HepG2 (cell line): Measurements from ENCODE around the gene TMEM74B. TPM values are rescaled to one million over a fixed set of nuclear protein-coding genes. Genes with fewer than 3 reads are reported as not detected.

Source experiments
- ATF6 ChIP-seq: sonication (generic); formaldehyde crosslinking; conservative IDR thresholded peaks from 2 replicates; pipeline ENCODE4 v1.4.0; 2020; ENCODE audit warnings: missing genetic modification reagents
- ATM ChIP-seq: fragments of 450-650 bp; IDR thresholded peaks from 2 replicates; pipeline ENCODE4 v1.7.1; 2017; ENCODE audit warnings: mild to moderate bottlenecking, borderline replicate concordance
- EEA1 ChIP-seq: sonication (generic); formaldehyde crosslinking; IDR thresholded peaks from 2 replicates; pipeline ENCODE4 v1.5.1; 2020; ENCODE audit warnings: mild to moderate bottlenecking, missing genetic modification reagents, borderline replicate concordance
- GLMP ChIP-seq: sonication (generic); formaldehyde crosslinking; IDR thresholded peaks from 2 replicates; pipeline ENCODE4 v1.9.0; 2021; ENCODE audit warnings: missing genetic modification reagents, mild to moderate bottlenecking, borderline replicate concordance
- JUNB ChIP-seq: sonication (generic); formaldehyde crosslinking; IDR thresholded peaks from 2 replicates; pipeline ENCODE4 v1.8.0; 2022; ENCODE audit warnings: missing genetic modification reagents, mild to moderate bottlenecking, borderline replicate concordance
- LCORL ChIP-seq, 2 experiments: fragments of 450-650 bp in 1 of 2; sonication (generic) in 1 of 2; formaldehyde crosslinking in 1 of 2; IDR thresholded peaks; 2 replicates each; pipeline versions ENCODE4 v1.5.0 to v1.6.1; 2017 to 2020; ENCODE audit warnings: antibody characterized with exemption in 1 of 2, missing genetic modification reagents in 1 of 2
- MAX ChIP-seq: IDR thresholded peaks from 2 replicates; pipeline ENCODE4 v1.6.1; 2012; ENCODE audit warnings: inconsistent platforms
- MAZ ChIP-seq, 2 experiments: sonication (generic) in 1 of 2; formaldehyde crosslinking in 1 of 2; IDR thresholded peaks; 2 replicates each; pipeline versions ENCODE4 v1.5.0 to v1.6.1; 2012 to 2020; ENCODE audit warnings: low read depth in 2 of 2, mild to moderate bottlenecking in 2 of 2, borderline replicate concordance in 1 of 2, improper control_type of control experiment in 1 of 2, low read length in 1 of 2, missing genetic modification reagents in 1 of 2, moderate library complexity in 1 of 2
- NBN ChIP-seq: fragments of 450-650 bp; conservative IDR thresholded peaks from 2 replicates; pipeline ENCODE4 v1.6.1; 2017
- NCOA2 ChIP-seq: sonication (generic); formaldehyde crosslinking; IDR thresholded peaks from 2 replicates; pipeline ENCODE4 v1.8.0; 2022; ENCODE audit warnings: inconsistent platforms
- RBM39 ChIP-seq: fragments of 200-400 bp; formaldehyde crosslinking; IDR thresholded peaks from one replicate; pipeline ENCODE4 v1.6.1; 2018; ENCODE audit warnings: antibody characterized with exemption, mild to moderate bottlenecking, low read depth, low read length; ENCODE audit not compliant: poor library complexity, severe bottlenecking
- REXO4 ChIP-seq: sonication (generic); formaldehyde crosslinking; IDR thresholded peaks from 2 replicates; pipeline ENCODE4 v1.8.0; 2022; ENCODE audit warnings: missing genetic modification reagents, mild to moderate bottlenecking, borderline replicate concordance
- SOX6 ChIP-seq, 2 experiments: fragments of 450-650 bp in 1 of 2; sonication (generic) in 1 of 2; formaldehyde crosslinking in 1 of 2; IDR thresholded peaks; 2 replicates each; pipeline versions ENCODE4 v1.4.0 to v1.6.1; 2017 to 2020; ENCODE audit warnings: antibody characterized with exemption in 1 of 2, mild to moderate bottlenecking in 1 of 2, missing genetic modification reagents in 1 of 2
- ZNF234 ChIP-seq: sonication (generic); formaldehyde crosslinking; conservative IDR thresholded peaks from 2 replicates; pipeline ENCODE4 v1.5.1; 2020; ENCODE audit warnings: mild to moderate bottlenecking, missing genetic modification reagents
- ZNF264 ChIP-seq: sonication (generic); formaldehyde crosslinking; IDR thresholded peaks from 2 replicates; pipeline ENCODE4 v1.4.0; 2020; ENCODE audit warnings: missing genetic modification reagents
- ZNF282 ChIP-seq: fragments of 450-650 bp; IDR thresholded peaks from 2 replicates; pipeline ENCODE4 v1.6.1; 2018; ENCODE audit not compliant: partially characterized antibody
- ZNF318 ChIP-seq: sonication (generic); formaldehyde crosslinking; IDR thresholded peaks from 2 replicates; pipeline ENCODE4 v1.4.0; 2020; ENCODE audit warnings: mild to moderate bottlenecking, missing genetic modification reagents
- ZNF34 ChIP-seq: sonication (generic); formaldehyde crosslinking; IDR thresholded peaks from 2 replicates; pipeline ENCODE4 v1.4.0; 2020; ENCODE audit warnings: mild to moderate bottlenecking, missing genetic modification reagents, borderline replicate concordance
- polyA plus RNA-seq, 8 experiments: library from polyadenylated mRNA; depleted of rRNA in 3 of 8; stranded (reverse) in 7 of 8; unstranded in 1 of 8; fragments of >200 nt; fragmentation: Illumina TruSeq in 4 of 8; extraction: Trizol in 4 of 8; gene quantifications; 2 replicates each; pipeline versions ENCODE4 v1.2.1 to v1.2.3, GENCODE V29; 2011 to 2016; ENCODE audit warnings: low read depth in 4 of 8, missing spikeins in 1 of 8, mixed read lengths in 1 of 8; ENCODE audit not compliant: insufficient read depth in 1 of 8
- total RNA-seq, 5 experiments: library from RNA; depleted of rRNA; stranded (reverse); fragments of >200 nt; fragmentation: Illumina TruSeq; extraction: Trizol; gene quantifications; 2 replicates each; pipeline ENCODE4 v1.2.3, GENCODE V29; 2016; ENCODE audit warnings: low read depth in 1 of 5

The TMEM74B gene
- total and polyA plus RNA-seq, 2 of the 13 experiments (the other 11 are each of a cell fraction or from before 2014, with no cell fraction given) = 4.7 to 18.4 TPM

GRCh38 chr20:1188347-1188746, 3.6 kb upstream of the TMEM74B start (continued):
- TF ChIP-seq ZNF318 (CRISPR knock-in tag) = 0 out of 2 replicates have a peak, but pooled peaks have one; percentile 58
- TF ChIP-seq MAX = no peak
- no peak for TF ChIP-seq ZNF234 (CRISPR knock-in tag)
- TF ChIP-seq ZNF264 (CRISPR knock-in tag) = no peak
- no peak for TF ChIP-seq MAZ (IDR thresholded peaks at IDR 0.05; ENCODE audit: borderline replicate concordance, low read depth, low read length)
- no peak for TF ChIP-seq MAZ (CRISPR knock-in tag; IDR thresholded peaks at IDR 0.05; ENCODE audit: low read depth)
- 0 out of 2 replicates have a peak, but pooled peaks have one; percentile 63 for TF ChIP-seq ATM
- no peak for TF ChIP-seq NCOA2 (CRISPR knock-in tag)
- no peak for TF ChIP-seq RBM39
- TF ChIP-seq LCORL (IDR thresholded peaks at IDR 0.05) = peak; percentile 24; the same call in 1 of the 2 replicates
- no peak for TF ChIP-seq LCORL (CRISPR knock-in tag; IDR thresholded peaks at IDR 0.05)
- TF ChIP-seq SOX6 (IDR thresholded peaks at IDR 0.05) = peak; percentile 66; the same call in 1 of the 2 replicates
- TF ChIP-seq SOX6 (CRISPR knock-in tag; IDR thresholded peaks at IDR 0.05) = no peak
- 0 out of 2 replicates have a peak, but pooled peaks have one; percentile 12 for TF ChIP-seq JUNB
- TF ChIP-seq ZNF282 = peak; percentile 96
- no peak for TF ChIP-seq ATF6 (CRISPR knock-in tag)
- peak; percentile 98; the same call in 1 of the 2 replicates for TF ChIP-seq NBN
- no peak for TF ChIP-seq EEA1 (CRISPR knock-in tag)
- no peak for TF ChIP-seq GLMP (CRISPR knock-in tag)
- TF ChIP-seq ZNF34 = no peak
- TF ChIP-seq REXO4 (CRISPR knock-in tag) = no peak
